ENCODE measurements around the gene FGR. TPM values are rescaled to one million over a fixed set of nuclear protein-coding genes. Genes with fewer than 3 reads are reported as not detected.

Gene FGR
- polyA plus RNA-seq, 1 experiment = not detected

DNA sequence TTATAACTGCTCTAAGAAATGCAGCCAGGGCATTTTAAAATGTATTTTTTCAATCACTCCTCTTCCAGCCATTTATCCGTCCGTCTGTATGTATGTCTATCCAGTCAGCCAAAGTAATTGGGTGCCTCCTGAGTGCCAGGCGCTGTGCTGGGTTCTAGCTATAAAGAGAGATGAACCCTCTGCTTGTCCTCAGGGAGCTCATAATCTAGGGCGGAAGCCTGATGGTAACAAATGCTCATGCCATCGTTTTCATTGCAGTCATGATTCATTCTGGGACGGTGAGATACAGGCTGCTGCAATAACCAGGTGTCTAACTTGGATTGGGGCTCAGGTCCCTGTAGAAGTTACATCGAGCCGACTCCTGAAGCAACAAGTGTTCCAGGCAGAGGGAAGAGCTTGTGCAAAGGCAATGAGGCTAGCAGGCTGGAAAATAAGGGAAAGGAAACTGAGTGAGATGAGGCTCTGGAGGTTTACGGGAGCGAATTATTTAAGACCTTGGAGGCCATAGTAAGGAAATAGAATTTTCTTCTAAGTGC, 25.4 kb upstream of the FGR start:
- DNase-seq (ENCODE audit: low read depth) = no peak
- CTCF ChIA-PET = interaction anchor here (1.1 to 8.8 kb wide), 8 partner anchors 9 to 360 kb away, joined by 3 to 223 read pairs (median 4); partner anchors contain the start of gene AHDC1
- no peak for TF ChIP-seq CTCF (IDR thresholded peaks at IDR 0.05; ENCODE audit: insufficient read depth, low read depth, low read length)
- Histone ChIP-seq H3K36me3 (ENCODE audit: control insufficient read depth, insufficient read depth, low read length) (no peaks in the 10 kb centered on the region), H3K27me3 (ENCODE audit: control insufficient read depth, insufficient read depth, low read length) (no peaks in the 10 kb centered on the region), H3K4me3 (ENCODE audit: low read depth, low read length) (peak overlapping the region; percentile 42)
- POLR2A ChIA-PET = no interaction called here

DNA sequence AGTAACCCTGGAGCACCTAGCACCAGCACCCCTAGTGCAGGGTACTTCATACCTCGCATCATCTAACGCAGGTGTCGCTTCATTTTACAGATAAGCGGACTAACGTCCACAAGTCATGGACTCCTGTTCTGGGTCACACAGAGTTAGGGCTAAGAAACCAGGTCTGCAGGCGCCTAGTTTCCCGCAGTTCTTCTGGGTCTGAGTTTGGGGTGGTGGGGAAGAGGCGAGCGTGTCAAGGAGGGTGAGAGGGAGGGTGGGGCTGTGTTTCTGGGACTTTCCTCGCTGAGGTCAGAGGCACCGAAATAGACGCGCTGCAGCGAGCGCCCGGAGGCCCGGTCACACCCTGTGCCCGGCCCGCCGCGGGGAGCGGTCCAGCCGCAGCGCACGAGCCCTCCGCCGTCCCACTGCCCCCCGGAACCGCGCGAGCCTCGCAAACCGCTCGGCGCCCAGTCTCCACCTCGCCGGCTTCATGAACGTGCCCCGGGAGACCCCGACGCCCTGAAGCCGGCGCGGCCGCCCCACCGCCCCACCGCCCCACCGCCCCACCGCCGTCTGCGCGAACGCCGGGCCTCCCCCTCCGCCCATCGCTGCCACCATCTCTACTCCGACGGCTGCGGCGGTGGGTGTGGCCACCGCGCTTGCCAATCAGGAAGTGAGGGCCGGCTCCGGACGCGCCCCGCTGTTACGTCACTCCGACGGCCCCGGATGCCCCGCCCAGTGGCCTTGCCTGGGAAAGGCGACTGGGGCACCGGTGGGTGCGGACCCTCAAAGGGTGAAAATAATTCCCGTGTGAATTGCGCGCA, 24.7 kb upstream of the FGR start:
- TF ChIP-seq CTCF (IDR thresholded peaks at IDR 0.05; ENCODE audit: insufficient read depth, low read depth, low read length) = no peak
- ChIA-PET CTCF (interaction anchor here (0.7 to 8.8 kb wide), 5 partner anchors 10 to 103 kb away, joined by 3 to 223 read pairs (median 6); partner anchors contain the start of gene AHDC1), POLR2A (no interaction called here)
- DNase-seq (ENCODE audit: low read depth) = no peak
- H3K4me3 ChIP-seq (ENCODE audit: low read depth, low read length) = peak overlapping the region; percentile 42
- no peaks in the 10 kb centered on the region for H3K27me3 ChIP-seq (ENCODE audit: control insufficient read depth, insufficient read depth, low read length)
- H3K36me3 ChIP-seq (ENCODE audit: control insufficient read depth, insufficient read depth, low read length) = no peaks in the 10 kb centered on the region

- H3K36me3 ChIP-seq (ENCODE audit: control insufficient read depth, insufficient read depth, low read length) = no peaks in the 10 kb centered on the region
- H3K27me3 ChIP-seq (ENCODE audit: control insufficient read depth, insufficient read depth, low read length) = no peaks in the 10 kb centered on the region
- no peak overlapping the region for H3K4me3 ChIP-seq (ENCODE audit: low read depth, low read length)
- 0 out of 2 replicates have a peak, but pooled peaks have one; percentile 10 for TF ChIP-seq CTCF (IDR thresholded peaks at IDR 0.05; ENCODE audit: insufficient read depth, low read depth, low read length)
- DNase-seq (ENCODE audit: low read depth) = peak; percentile 63
- ChIA-PET POLR2A (no interaction called here), CTCF (interaction anchor here (0.7 to 1.2 kb wide), 5 partner anchors 13 to 102 kb away, joined by 3 to 6 read pairs (median 3); no protein-coding TSS in a partner anchor)
Measured at GRCh38 chr1:27658951-27659496, 24.0 kb upstream of the FGR start.

DNA sequence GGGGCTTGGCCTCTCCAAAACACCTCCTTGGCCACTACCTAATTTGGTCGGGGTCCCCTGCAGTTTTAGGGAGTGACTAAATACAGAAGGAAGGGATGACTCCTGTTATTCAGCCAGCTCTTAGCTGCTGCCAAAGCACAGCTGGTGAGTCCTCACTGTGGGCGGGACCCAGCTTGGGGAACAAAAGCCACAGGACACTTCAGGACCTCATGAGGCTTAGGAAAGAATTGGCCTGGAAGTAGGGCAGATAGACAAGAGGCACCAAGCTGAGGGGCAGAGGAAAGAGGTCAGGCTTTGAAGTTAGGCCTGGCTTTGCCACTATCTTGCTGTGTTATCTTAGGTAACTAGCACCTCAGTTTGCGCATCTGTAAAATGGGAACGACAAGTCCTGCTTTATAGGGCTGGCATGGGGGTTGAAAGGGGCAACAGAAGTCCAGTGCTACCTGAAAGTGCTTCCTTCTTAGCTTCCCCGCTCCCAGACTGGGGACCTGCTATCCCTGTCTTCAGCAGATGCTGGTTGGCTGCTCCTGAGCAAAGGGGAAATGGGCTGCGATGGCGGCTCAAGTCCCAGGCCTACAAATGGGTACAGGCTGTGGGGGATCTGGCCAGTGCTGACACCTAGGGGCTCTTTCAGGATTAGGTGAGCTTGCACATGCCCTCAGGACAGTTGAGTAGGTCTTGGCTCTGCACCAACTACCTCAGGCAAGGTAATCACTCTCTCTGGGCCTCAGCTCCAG, 21.3 kb upstream of the FGR start:
- POLR2A ChIA-PET = no interaction called here
- Histone ChIP-seq H3K27me3 (ENCODE audit: control insufficient read depth, insufficient read depth, low read length) (no peaks in the 10 kb centered on the region), H3K36me3 (ENCODE audit: control insufficient read depth, insufficient read depth, low read length) (no peaks in the 10 kb centered on the region), H3K4me3 (ENCODE audit: low read depth, low read length) (no peak overlapping the region)
- DNase-seq (ENCODE audit: low read depth) = peak; percentile 47
- CTCF ChIA-PET = interaction anchor here (0.8 to 3.6 kb wide), 7 partner anchors 12 to 256 kb away, joined by 3 to 17 read pairs (median 4); partner anchors contain the start of gene IFI6
- TF ChIP-seq CTCF (IDR thresholded peaks at IDR 0.05; ENCODE audit: insufficient read depth, low read depth, low read length) = no peak

Data from BJ (cell line).